GM21423 (cell line): ENCODE measurements around the gene ATG4C.
A peak's percentile ranks its signal among the peaks of the same experiment; 100 is the strongest.

Experiments used
- ATAC-seq: cut with Tn5 transposase; IDR thresholded peaks from one replicate; pipeline ENCODE4 v1.9.1; 2021; ENCODE audit warnings: mild to moderate bottlenecking, moderate library complexity; ENCODE audit not compliant: unreplicated experiment

The ATG4C gene

DNA sequence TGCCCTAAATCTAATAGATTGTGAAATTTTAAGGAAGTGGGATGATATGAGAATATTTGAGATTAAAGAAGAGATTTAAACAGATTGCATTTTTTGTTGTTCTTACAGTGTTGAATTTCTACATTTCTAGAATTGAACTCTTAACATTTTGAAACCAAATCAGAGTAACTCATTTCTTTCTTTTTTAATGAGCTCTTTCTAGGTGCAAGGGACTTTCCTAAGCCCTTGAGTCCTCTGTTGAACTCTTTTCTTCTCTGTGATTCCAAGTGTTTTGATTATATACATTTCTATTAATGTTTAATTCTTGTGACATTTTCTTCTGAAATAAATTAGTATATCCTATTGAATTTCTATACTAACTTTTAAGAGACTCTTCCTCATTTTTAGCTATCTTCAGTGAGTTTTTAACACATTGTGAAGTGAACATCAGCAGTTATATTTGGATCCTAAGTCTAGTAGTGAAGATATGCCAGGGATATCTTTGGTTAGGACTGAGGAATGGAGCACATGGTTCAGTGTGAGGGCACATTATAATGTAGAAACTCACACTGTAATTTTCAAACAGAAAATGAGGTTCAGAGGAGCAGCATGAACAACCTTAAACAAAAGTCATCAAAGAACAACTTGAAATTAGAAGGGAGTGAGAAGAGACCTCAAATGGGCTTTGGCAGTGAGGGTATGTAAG, 53.1 kb downstream of the ATG4C start:
- no peak for ATAC-seq

DNA sequence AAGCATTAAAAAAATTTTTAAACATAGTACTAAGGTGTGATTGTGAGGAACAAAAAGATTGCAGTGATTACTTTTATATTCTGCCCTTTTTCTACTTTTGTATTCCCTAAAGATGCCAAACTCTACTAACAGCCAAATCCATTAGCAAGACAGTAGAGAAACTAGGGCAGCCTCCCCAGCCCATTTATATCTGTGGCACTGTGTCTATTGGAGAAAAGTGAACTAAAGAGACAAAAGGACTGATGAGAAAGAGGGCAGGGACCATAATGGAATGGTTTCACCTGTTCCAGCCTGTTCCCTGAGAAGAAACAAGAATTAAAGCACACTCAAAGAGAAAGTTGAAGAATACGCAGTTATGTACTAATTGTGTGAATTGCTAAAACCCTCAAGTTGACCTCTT, 56.6 kb downstream of the ATG4C start:
- no peak for ATAC-seq

DNA sequence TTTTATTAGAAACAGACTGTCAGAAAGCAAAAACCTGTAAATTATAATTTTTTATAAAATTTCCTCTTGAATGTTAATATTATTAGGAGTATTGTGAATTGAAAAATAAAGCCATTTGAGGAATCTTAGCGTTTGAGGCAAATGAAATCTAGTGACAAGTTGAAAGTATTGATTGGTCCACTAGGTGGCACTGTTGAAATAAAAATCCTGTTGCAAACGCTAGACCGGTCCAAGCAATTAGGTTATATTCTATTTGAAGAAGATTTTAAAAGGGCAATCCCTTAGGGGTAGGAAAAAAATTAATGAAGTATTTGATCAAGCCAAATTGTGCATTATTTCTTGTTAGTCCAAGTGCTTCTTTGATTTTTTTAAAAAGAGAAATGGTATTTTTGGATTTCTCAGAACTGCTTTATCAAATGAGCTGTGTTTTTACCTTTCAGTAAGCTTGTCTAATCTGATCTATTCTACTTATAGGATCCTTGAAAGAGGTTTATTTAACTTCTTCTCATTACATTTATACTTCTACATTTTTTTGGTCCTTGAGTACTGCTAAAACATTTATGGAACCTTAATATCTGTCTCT, 57.7 kb downstream of the ATG4C start:
- ATAC-seq = peak; percentile 66

DNA sequence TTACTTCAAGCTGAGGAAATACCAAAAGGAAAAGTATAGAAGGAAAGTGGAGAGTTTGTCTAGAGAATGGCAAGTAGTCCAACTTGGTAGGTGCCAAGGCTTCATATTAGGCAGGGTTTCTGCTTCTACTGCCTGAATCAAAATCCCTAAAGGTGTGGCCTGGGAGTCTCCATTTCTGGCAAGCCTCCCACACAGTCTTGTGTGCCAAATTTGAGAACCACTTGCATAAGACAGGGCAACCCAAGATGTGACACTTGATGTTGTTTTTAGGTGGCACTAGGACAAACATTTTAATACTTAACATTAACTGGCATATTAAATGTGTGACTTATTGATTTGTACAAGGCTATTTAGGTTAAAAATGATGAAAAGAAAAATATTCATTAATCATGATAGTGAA, 60.1 kb downstream of the ATG4C start:
- ATAC-seq = no peak

DNA sequence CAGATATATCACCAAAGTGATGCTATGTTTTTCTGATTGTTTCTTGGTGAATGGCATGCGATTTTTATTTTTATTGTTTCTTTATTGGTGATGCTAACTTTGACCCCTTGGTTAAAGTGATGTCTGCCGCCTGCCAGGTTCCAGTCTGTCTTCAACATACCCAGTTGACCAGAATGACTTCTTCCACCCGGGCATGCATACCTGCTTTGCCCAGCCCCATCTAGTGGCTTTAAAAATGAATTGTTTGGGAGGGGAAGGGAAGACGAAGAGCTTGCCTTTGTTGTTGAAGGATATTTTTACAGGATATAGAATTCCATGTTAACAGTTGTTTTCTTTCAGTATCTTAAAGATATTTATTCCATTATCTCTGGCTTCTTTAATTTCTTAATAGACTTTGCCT, 65.1 kb downstream of the ATG4C start:
- ATAC-seq = no peak

DNA sequence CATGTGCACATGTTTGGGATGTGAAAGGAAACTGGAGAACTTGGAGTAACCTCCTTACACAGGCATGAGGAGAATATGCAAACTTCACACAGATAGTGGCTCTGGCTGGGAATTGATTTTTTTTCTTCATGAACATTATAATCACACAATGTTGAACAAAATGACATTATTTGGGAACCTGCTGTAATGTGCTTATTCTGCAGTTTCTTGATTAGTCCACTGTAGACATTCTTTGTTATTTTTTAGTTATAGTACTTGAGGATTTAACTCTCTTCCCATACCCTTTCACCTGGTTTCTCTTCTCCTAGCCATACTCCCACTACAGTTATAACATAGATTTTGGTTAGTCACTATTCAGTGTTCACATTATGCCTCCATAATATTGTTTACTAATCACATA, 68.3 kb downstream of the ATG4C start:
- no peak for ATAC-seq

DNA sequence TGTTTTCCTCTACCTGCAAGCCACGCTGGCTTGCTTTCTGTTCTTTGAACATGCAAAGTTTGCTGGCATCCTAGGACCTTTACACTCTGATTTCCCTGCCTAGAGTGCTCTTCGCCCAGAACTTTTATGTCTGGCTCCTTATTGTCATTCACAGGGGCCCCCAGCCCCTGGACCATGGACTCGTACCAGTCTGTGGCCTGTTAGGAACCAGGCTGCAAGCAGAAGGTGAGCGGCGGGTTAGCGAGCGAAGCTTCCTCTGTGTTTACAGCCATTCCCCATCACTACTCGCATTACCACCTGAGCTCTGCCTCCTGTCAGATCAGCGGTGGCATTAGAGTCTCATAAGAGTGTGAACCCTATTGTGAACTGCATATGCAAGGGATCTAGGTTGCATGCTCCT, 73.0 kb downstream of the ATG4C start:
- no peak for ATAC-seq

DNA sequence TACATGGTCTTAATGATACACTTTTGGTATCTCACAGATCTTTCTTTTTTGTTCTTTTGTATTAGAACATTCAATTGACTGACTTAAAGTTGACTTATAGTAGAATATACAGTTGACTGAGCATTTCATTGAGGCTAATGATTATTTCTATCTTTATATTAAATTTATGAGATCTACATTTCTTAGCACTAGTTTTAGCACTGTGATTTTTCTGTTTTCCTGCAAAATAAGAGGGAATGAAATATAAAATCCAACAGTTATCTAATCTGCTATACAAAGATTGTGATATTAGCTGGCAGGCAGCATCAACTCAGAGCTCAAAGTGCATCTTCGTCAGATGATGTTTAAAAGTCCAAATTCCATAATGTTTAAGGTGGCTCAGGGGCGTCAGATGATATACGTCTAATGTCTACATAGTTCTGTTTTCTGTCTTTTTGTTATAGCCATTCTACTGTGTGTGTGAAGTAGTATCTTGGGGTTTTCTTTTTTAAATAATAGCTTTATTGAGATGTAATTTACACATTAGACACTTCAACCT, 85.4 kb downstream of the ATG4C start:
- no peak for ATAC-seq

DNA sequence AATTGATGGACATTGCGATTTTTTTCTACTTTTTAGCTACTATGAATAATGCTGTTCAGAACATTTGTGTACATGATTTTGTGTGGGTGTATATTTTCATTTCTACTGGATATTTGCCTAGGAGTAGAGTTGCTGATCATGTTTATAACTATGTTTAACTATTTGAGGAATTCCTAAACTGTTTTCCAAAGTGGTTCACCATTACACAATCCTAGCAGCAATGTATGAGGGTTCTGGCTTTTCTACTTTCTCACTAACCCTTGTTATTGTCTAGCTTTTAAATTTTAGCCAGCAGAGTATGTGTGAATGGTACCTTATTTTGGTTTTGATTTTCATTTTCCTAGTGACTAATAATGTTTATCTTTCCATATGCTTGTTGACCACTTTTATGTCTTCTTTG, 86.2 kb downstream of the ATG4C start:
- ATAC-seq = no peak

DNA sequence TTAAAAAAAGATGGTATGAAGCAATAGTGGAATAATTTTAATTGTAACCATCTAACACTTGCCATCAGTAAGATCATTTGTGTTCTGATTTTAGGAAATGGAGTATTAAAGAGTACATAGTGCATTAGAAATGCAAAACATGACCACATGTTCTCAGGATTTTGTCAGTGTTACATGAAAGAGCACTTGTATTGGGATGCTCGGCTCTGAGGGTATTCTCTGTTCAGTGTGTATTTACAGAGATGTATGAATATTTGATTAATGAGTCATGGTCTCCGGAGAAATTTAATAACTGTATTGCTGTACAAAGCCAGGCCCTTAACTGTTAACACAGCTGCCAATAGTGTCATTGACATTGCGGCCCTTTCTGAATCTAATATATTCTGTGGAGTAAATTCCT, 91.7 kb downstream of the ATG4C start:
- ATAC-seq = no peak

DNA sequence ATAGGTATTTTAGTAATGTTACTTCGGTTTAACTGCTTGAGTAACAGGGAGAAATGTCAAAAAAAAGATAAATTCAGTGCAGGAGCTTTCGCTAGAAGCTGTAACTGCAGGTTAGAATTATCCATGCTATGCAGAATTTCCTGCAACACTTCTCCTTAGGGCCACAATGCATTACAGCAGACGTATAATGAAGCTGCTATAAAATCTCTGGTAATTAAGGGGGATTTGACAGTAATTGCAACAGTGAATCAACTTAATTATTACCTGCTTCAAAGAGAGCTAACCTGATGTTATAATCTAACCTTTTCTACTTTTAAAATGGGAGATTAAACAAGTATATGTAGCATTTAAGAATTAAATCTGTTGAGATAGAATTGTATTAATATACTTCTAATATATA, 92.6 kb downstream of the ATG4C start:
- ATAC-seq = no peak

DNA sequence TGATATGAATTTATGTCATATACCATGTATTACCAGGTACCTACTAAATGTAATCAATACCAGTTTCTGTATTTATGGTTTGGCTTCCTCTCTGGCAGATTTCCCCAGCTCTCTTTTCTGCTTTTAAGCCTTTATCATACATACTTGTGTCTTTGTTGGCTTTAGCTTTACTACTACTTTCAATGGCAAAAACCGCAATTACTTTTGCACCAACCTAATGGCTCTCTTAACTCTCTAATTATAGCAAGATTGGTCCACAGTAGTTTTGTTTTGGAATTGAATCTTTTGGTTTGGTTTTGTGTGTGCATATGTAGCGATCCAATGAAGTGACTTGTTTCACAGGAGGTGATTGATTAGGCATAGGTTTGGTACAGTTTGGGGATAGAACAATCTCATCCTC, 93.6 kb downstream of the ATG4C start:
- ATAC-seq = no peak

DNA sequence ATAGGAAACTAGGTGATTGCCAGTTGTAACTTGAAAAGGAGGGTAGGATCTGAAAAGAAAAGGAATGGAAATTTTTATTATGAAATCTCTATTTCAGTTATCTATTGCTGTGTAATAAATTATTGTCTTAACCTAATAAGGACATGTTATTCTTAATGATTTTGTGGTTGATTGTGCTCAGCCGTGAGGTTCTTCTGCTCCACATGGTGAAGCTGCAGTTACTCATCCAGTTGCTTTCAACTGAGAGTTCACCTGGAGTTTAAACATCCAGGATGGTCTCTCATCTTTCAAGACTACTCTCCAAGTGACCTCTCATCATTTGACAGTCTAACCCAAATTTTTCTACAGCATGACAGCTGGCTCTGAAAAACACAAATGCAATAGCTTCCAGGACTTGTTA, 96.0 kb downstream of the ATG4C start:
- ATAC-seq = no peak

DNA sequence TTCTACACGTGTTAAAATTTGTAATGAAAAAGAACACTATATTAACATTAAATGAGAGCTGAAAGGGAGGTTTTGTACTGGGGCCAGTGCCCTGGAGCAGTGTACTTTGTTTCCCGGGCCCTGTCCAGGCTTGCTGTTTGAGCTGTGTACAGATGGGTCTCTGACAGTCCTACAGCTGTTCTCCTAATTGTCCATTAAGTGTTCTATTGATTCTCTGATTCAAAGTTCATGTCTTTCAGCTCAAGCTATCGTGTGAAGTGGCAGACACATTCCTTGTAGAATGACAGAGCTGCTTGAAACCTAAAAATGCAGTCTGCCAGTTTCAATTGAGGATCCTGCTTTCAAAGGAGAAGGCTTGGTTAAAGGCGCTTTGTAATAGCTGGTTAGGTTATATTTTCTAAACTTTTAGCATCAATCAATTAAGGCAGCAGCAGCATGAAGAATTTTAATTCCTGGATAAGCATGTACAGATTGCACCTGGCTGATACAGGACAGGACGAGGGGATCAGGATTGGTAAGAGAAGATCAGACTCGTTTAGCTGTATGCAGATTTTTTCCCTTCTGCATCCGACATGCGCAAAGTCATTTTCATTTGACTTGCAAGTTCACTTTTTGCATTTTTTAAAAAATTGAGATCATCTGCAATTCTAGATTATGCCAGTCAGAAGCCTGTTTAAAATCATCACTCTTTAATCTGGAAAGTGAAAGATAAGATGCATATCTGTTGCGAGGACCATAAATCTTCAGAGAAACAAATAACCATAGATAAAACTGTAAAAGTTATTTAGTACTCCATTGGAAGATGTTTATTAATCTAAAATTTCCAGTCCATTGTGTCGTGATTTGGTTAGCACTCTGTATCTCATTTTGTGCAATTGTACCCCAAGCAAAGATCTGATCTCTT, 98.5 kb downstream of the ATG4C start:
- ATAC-seq = no peak

DNA sequence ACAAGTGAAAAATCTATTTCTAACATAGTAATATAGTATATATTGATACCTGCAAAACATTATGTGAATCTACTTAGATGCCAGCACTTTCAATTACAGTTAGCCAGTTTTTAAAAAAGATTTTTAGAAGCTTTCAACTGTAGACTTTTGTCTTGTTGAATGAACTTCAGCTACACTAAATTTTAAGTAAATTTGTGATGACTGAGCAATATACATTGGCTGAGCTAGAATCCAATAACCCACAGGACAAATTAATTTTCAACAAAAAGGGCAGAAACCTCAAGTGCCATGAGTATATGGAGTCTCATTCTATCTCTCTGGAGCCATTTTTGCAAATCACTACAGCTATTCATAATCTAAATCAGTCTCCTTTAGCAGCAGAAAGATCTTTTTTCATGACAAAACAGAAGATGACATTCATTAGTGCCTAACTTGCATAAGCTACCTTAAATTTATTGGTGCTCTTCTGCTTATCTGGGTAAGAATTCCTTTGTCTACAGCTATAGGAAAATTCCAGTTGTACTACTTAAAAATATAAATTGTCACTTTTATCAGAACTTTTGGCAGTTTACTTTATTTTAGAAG, 100.3 kb downstream of the ATG4C start:
- no peak for ATAC-seq

DNA sequence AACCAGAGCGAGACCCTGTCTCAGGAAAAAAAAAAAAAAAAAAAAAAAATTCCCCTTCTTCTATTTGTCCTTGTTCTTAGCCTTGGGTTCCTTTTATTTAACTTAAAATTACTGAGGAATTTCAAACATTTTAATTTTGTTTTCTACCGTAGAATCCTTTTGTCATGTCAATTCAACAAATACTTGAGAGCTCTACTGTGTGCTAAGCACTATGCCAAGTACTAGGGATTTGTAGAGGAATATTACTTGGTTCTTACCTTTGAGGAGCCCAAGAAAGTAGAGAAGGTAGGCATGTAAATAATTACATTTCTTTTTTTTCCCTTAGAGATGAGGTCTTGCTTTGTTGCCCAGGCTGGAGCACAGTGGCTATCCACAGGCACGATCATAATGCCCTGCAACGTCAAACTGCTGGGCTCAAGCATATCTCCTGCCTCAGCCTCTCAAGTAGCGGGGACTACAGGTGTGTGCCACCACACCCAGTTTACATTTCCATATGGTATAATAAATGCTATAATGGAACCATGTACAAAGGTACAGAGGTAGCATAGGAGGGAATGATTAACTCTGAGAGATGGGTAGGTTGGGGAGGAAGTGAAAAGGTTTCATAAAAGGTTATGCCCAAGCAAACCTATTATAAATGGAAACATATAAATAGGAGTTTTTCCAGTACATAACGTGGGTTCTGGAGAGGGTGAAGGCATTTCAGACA, 104.0 kb downstream of the ATG4C start:
- no peak for ATAC-seq

DNA sequence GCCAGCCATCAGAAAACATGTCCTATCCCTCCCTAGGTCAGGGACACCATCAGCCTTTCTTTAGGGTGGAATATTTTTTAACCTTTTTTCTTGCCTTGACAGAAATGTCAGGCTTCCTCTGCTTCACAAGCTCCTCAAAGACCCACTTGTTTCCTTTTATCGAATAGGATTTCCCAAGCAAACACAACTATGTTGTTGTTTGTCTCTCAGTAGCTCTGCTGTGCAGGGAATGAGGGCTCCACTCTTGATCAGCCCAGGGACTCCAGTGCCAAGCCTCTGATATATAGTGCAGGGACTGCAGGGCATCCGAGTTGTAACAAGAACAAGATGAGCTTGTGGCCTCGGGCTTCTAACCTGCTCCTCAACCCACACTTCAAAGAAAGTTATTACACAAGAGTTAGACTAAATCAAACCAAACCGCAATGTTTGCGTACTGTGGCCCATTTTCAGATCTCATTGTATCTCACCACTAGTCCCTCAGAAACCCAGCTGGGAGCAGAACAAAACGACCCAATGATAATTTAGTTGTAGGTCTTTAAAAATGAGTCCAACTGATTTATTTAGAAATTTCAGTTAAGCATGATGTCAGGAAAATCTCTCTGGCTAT, 108.1 kb downstream of the ATG4C start:
- ATAC-seq = no peak

DNA sequence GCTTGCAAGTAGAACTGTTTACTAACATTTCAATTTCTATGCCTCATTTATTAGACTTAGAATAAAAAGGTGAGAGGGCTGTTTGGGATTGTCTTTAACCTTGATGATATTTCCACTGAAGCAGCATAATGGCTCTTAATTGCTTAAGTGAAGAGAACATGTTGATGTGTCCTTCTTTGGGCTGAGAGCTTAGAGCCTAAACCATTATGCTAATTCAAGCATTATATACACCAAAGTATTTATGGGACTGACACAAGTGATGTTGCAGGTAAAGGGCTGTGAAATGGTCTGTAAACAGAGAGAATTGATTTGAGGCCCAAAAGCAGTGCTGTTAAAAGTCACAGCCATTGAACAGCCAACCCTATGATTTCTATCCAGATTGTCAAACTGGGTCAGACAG, 113.9 kb downstream of the ATG4C start:
- ATAC-seq = no peak

DNA sequence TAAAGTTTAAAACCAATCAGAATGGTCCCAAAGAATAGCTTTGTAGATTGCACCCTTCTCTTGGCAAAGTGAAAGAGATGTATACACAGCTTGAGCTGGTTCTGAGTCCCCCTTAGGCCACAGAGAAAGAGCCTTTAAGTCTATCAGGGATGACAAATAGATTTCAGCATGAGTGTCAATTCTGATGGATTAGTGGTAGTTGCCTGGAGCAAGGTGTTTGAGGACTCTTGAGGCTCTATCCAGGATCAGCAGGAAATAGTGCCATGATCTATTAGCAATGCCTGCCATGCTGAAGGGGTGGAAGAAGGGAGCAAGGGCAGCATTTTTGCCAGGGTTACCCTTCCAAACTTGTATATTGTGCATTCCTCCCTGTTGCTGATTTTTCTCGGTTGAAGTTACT, 116.6 kb downstream of the ATG4C start:
- no peak for ATAC-seq

DNA sequence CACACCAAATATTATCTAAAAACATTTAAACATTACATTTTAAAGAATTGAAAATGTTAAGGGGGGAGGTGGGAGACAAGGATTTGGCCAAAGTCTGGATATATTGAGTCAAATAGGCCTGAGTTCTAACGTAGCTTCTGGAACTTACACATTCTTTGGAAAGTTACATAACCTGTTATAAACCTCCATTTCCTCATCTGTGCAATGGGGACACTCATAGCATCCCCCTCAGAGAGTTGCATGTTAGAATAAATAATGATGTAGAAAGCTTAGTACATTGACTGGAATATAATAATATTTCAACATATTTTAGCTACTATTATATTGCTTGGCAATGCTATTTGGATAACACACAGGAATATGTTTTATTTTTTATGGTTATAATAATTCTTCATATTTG, 117.7 kb downstream of the ATG4C start:
- no peak for ATAC-seq
